DMS 273 (cell line): ENCODE data around the gene SEPTIN2.
A peak's percentile ranks its signal among the peaks of the same experiment; 100 is the strongest.
"Not testable (repeated sequence)": the region's sequence is repeated elsewhere in the genome, so short reads cannot be mapped to it uniquely, and the experiment has no call there.

ENCODE experiments used
- DNase-seq: peaks from one replicate; lab custom pipeline; 2025; ENCODE audit not compliant: unreplicated experiment; lab: John Stamatoyannopoulos, UW

Gene SEPTIN2

GRCh38 chr2:241315879-241316631 is at the start of gene SEPTIN2:
TSS of gene SEPTIN2 (plus strand) at chr2:241315925. CDS start at chr2:241324233, 8,308 bp downstream.
- peak; percentile 77 for DNase-seq

DNA sequence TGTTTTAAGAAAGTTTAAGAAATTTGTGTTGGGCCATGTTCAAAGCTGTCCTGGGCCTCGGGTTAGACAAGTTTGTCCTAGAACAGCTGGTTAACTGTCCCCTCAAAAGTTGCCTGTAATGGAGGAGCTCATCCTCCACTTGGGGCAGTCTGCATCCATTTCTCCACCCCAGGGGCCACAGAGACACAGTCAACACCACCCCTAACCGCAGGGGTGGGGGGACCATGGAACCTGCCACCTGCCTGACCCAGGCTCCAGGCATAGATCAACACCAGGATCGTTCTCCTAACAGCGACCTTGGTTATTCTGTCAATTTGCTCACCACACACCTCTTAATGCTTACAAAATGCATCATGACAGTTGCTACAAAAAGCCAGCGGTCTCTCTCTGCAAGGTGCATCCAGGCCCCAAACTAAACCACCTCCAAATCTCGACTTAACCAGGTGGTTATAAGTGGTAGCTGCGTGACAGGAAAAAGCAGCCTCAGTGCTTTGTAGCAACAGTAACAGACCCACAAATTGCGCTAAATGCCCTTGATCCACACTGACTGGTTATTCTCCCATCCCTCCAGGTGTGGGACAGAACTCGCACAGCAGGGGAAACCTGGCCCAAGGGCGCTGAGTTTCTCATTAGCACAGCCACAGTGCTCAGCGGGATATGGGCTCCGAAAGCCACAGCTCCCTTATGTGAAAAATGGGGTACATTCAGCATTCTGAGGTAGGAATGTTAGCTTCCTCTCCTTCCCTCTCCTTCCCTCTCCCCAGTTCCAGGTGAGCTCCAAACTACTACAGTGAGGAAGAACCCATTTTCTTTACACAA is 48.3 kb upstream of the SEPTIN2 start:
- no peak for DNase-seq

- DNase-seq: no peak
Measured at GRCh38 chr2:241268306-241268705, 47.4 kb upstream of the SEPTIN2 start.

DNA sequence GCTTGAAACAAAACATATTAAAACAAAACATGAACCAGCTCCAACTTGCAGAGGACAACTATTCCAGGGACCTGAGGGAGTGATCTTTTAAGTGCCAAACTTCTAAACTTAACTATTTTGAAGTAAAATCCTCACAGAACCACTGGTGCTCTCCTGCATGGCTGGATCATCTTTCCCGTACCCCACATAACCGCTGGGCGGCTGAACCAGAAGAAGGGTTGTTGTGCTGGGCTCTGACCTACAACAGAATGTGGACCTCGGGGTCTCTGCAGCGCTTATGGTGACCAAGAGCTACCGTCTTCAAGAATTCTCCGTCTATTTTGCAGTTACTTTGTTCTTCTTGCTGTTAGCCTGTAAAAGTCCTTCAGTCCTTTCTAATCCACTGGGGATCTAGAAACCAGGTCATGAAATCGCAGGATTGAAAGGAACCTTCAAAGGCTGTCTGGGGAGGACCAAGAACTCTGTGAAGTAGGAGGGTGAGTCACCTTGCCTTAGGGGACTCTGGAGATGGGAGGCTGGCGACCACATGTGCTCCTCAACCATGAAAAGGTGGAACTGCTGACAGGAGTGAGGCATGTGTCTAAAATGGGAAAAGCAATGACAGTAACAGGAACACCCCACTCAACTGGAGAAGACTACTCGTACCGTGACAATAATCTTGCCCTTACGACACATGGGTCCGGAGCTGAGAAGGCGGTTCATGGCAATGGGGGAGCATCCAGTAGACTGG is 46.8 kb upstream of the SEPTIN2 start:
- DNase-seq: no peak

GRCh38 chr2:241269707-241270520 is 45.8 kb upstream of the SEPTIN2 start:
- DNase-seq: no peak

GRCh38 chr2:241270531-241270930 is 45.2 kb upstream of the SEPTIN2 start:
- DNase-seq: no peak

GRCh38 chr2:241271706-241272302 is 43.9 kb upstream of the SEPTIN2 start:
- DNase-seq: peak; percentile 83

- peak; percentile 77 for DNase-seq
Measured at GRCh38 chr2:241272303-241273209, 43.2 kb upstream of the SEPTIN2 start.

DNA sequence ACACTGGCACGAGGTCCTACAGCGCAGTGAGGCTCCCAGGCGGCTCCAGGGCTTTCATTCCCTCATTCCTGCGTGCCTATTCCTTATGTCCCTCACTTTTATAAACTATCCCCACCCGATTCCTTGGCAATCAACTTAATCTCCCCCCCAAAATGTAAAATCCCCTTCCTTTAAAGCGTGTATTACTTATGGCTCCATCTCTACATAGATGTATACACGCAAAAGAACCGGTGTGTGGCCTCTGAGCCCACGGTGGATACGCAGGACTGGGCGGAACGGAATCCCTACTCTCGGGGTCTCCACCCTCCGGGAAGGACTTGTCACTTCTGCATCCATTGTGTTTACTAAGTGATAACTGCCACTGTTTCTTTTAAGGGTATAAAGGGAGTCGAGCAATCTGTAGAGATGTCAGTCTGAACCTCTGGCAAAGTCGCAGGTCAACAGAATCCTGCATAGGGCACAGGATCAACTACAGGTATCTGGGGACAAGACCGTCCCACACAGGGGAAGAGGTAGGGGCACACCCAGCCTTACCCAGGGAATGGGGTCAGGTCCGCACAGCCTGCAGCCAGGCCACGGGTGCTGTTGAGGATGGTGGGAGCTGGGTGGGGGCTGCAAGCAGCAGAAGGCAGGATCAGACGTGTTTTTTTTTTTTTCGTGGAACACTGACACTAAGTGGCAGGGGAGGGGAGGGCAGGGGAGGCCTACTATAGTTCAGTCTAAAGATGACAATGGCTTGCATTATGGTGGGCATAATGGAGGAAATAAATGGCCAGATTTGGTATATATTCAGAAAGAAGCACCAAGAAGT is 42.3 kb upstream of the SEPTIN2 start:
- DNase-seq: peak; percentile 48

- DNase-seq: peak; percentile 26
Measured at GRCh38 chr2:241274127-241274526, 41.6 kb upstream of the SEPTIN2 start.

- DNase-seq: no peak
Measured at GRCh38 chr2:241275504-241275903, 40.2 kb upstream of the SEPTIN2 start.

GRCh38 chr2:241275910-241276309 is 39.8 kb upstream of the SEPTIN2 start:
- no peak for DNase-seq

GRCh38 chr2:241278306-241278705 is 37.4 kb upstream of the SEPTIN2 start:
- DNase-seq: not testable (repeated sequence)

GRCh38 chr2:241279413-241279812 is 36.3 kb upstream of the SEPTIN2 start:
- no peak for DNase-seq

GRCh38 chr2:241279828-241280227 is 35.9 kb upstream of the SEPTIN2 start:
- DNase-seq: no peak

- DNase-seq: no peak
Measured at GRCh38 chr2:241280291-241280690, 35.4 kb upstream of the SEPTIN2 start.

- DNase-seq: no peak
Measured at GRCh38 chr2:241282555-241282954, 33.2 kb upstream of the SEPTIN2 start.

DNA sequence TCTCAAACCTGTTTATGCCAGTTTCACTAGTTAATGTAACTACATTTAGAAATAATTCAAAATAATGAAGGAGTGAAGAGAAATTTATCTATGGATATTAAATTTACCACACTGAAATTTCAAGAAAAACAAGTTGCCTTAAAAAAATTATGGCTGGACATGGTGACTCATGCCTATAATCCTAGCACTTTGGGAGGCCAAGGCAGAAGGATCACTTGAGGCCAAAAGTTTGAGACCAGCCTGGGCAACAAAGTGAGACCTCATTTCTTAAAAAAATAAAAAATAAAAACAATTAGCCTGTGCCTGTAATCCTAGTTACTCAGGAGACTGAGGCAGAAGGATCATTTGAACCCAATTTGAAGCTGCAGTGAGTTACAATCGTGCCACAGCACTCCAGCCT is 30.1 kb upstream of the SEPTIN2 start:
- DNase-seq: no peak
